ENCODE measurements around the gene NR6A1.

NR6A1 gene

GRCh38 chr9:124479371-124479770 is 291.7 kb downstream of the NR6A1 start:
- TF ChIP-seq, protein P1, sequence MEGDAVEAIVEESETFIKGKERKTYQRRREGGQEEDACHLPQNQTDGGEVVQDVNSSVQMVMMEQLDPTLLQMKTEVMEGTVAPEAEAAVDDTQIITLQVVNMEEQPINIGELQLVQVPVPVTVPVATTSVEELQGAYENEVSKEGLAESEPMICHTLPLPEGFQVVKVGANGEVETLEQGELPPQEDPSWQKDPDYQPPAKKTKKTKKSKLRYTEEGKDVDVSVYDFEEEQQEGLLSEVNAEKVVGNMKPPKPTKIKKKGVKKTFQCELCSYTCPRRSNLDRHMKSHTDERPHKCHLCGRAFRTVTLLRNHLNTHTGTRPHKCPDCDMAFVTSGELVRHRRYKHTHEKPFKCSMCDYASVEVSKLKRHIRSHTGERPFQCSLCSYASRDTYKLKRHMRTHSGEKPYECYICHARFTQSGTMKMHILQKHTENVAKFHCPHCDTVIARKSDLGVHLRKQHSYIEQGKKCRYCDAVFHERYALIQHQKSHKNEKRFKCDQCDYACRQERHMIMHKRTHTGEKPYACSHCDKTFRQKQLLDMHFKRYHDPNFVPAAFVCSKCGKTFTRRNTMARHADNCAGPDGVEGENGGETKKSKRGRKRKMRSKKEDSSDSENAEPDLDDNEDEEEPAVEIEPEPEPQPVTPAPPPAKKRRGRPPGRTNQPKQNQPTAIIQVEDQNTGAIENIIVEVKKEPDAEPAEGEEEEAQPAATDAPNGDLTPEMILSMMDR (IDR thresholded peaks at IDR 0.05; ENCODE audit: insufficient read depth, missing control alignments) = no peak
- FAIRE-seq = no peak
- DNase-seq (ENCODE audit: insufficient read length, low spot score) = no peak

GRCh38 chr9:124478354-124478753 is 292.8 kb downstream of the NR6A1 start:
- DNase-seq (ENCODE audit: insufficient read length, low spot score) (no peak), FAIRE-seq (no peak)
- TF ChIP-seq, protein P1 (IDR thresholded peaks at IDR 0.05; ENCODE audit: insufficient read depth, missing control alignments) = no peak

DNA sequence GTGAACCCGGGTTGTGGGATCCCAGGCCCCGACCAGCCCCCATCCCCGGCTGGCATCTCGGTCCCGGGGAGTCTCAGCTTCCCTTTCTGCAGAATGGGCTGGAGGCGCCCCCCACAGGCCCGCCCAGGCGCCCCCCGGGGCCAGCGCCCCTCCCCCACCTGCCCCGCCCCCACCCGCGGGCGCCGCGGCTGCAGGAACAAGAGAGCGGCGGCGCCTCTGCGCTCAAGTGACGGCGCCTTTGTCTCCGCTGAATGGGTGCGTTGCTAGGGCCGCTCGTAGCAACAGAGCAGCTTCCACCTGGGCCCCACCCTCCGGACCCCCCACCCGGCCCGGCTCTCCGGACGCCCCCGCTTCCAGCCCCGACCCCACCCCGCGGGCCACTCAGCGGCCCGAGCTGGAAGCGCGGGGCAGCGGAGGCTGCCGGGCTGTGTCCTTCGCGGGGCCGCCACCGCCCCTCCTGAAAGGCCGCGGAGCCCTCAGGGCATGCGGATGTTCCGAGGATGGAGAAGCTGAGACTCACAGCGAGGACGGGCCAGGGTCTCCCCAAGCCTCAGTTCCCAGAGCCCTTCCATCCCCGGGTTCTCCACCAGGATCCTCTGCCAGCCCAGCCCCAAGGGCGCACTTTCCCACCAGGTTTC is 293.3 kb downstream of the NR6A1 start:
- DNase-seq (ENCODE audit: insufficient read length, low spot score) = no peak
- TF ChIP-seq, protein P1 (IDR thresholded peaks at IDR 0.05; ENCODE audit: insufficient read depth, missing control alignments) = no peak
- FAIRE-seq = no peak

DNA sequence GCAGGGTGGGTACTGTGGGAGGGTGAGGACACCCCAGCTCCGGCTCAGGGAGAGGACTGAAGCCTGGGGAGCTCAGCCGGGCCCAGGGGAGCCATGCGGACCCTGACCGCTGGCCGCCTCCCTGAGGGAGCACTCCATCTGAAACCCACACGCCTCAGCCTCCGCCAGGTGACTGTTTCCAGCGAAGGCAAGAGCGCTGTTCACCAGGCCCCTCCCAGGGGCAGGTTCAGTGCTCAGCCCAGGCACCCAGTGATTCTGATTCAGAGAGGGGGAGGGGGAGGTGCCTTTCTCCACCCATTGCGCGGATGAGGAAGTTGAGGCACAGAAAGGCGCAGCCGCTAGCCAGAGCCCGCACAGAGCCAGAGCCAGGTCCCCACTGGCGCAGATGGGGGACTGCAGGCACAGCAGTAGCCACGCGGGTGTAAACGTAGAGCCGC is 293.9 kb downstream of the NR6A1 start:
- TF ChIP-seq, protein P1 (IDR thresholded peaks at IDR 0.05; ENCODE audit: insufficient read depth, missing control alignments) = no peak
- FAIRE-seq (no peak), DNase-seq (ENCODE audit: insufficient read length, low spot score) (no peak)

GRCh38 chr9:124475868-124476690 is 295.0 kb downstream of the NR6A1 start:
- DNase-seq (ENCODE audit: insufficient read length, low spot score) (no peak), FAIRE-seq (no peak)
- TF ChIP-seq, protein P1 (IDR thresholded peaks at IDR 0.05; ENCODE audit: insufficient read depth, missing control alignments) = no peak

DNA sequence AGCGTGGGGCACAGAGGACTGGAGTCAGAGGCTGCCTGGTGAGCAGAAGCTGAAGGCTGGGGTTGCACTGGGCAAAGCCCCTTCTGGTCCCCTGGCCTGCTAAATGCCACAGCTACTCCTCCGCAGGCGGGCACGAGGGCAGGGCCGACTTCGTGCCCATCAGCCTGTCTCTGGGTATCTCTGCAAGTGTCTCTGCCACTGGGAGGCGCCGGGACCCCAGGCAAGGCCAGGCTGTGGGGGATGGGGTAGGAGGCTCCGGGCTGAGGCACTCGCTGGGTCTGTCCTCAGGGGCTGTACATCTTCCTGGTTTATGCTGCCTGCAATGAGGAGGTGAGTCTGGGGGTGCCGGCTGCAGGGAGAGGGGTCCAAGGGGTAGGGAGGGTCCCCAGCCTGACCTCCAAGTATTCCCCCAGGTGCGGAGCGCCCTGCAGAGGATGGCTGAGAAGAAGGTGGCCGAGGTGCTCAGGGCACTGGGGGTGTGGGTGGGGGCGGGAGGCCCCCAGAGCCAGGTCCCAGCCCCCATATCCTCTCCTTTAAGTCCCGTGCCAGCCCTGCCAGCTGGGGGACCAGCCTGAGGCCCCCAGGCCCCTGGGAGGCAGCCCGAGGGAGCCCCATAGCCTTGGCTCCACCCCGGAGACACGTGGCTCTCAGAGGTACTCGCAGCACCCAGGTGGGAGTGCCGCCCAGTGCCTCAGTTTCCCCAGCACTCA is 295.8 kb downstream of the NR6A1 start:
- FAIRE-seq = no peak
- TF ChIP-seq, protein P1 (IDR thresholded peaks at IDR 0.05; ENCODE audit: insufficient read depth, missing control alignments) = peak; percentile 26
- no peak for DNase-seq (ENCODE audit: insufficient read length, low spot score)
